ENCODE measurements around the gene GAL3ST2.
"Not testable (repeated sequence)": the region's sequence is repeated elsewhere in the genome, so short reads cannot be mapped to it uniquely, and the experiment has no call there.

GAL3ST2 gene

GRCh38 chr2:241811952-241812729 lies 35.5 kb downstream of the GAL3ST2 start:
- no peaks in the 10 kb centered on the region for H3K9me3 Mint-ChIP-seq
- H3K36me3 Mint-ChIP-seq (ENCODE audit: insufficient read depth), result peaks cover 4% of the 10 kb centered on the region
- no peak overlapping the region for H3K4me3 Mint-ChIP-seq
- H3K27me3 Mint-ChIP-seq, result no peaks in the 10 kb centered on the region
- DNase-seq (ENCODE audit: low spot score in 2 of 2), result no peak
- no peak for ATAC-seq (replicated peaks; ENCODE audit: extremely low read depth, poor library complexity, severe bottlenecking)
- H3K27ac Mint-ChIP-seq (ENCODE audit: low read depth), result no peak overlapping the region
- peaks cover under 1% of the 10 kb centered on the region for H3K4me1 Mint-ChIP-seq

DNA sequence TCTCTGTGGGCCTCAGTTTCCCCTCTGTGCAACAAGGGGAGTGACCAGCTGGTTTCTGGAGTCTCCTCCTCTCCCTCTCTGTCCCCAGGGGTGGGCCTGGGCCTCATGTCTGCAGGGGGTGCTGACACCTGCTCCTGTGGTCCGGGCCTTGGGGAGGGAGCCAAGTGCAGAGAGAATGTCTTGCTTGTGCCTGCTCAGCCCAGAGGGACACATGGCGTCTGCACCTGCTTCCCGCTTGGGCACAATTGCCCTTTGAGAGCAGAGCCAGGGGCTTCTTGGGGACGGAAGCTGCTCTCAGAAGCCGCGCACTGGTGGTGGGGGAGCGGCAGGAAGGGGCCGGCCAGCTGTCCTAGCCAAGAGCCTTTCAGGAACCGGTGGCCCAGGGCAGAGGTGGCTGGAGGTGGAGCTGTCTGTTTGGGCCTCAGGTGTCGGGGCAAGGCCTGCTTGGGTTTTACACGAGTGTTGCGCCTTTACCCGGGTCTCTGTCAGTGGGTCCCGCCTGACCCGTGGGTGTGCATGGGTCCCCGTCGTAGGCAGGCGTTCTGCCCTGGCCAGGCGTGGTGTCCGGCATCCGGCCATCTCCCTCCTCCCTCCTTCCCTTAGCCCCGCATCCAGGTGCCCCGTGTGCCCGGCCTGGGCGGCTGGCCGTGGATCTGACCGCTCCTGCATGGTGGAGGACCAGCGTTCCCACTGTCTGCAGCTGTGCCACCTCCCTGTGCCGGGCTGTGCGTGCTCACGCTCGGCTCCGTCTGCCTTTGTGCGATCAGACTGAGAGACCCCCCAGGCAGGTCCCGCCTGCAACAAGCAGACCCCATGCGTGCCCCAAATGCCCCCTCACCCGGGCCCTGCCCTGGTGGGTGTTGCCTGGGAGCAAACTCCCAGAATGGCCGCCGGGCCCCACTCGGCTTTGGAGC lies 36.4 kb downstream of the GAL3ST2 start:
- Mint-ChIP-seq H3K4me3 (no peak overlapping the region), H3K36me3 (ENCODE audit: insufficient read depth) (peaks cover 4% of the 10 kb centered on the region), H3K27me3 (no peaks in the 10 kb centered on the region), H3K4me1 (peaks cover 7% of the 10 kb centered on the region), H3K9me3 (no peaks in the 10 kb centered on the region), H3K27ac (ENCODE audit: low read depth) (no peak overlapping the region)
- DNase-seq (ENCODE audit: low spot score in 2 of 2) (no peak), ATAC-seq (replicated peaks; ENCODE audit: extremely low read depth, poor library complexity, severe bottlenecking) (no peak)

- no peak for DNase-seq (ENCODE audit: low spot score in 2 of 2)
- H3K36me3 Mint-ChIP-seq (ENCODE audit: insufficient read depth), result peaks cover 4% of the 10 kb centered on the region
- peak; percentile 64 for ATAC-seq (replicated peaks; ENCODE audit: extremely low read depth, poor library complexity, severe bottlenecking)
- no peaks in the 10 kb centered on the region for H3K27me3 Mint-ChIP-seq
- H3K4me1 Mint-ChIP-seq, result peaks cover 7% of the 10 kb centered on the region
- no peak overlapping the region for H3K27ac Mint-ChIP-seq (ENCODE audit: low read depth)
- H3K9me3 Mint-ChIP-seq, result no peaks in the 10 kb centered on the region
- no peak overlapping the region for H3K4me3 Mint-ChIP-seq
Measured at GRCh38 chr2:241813644-241814392, 37.2 kb downstream of the GAL3ST2 start.

- Mint-ChIP-seq H3K4me1 (peaks cover 7% of the 10 kb centered on the region), H3K36me3 (ENCODE audit: insufficient read depth) (peaks cover 4% of the 10 kb centered on the region), H3K27ac (ENCODE audit: low read depth) (no peak overlapping the region), H3K4me3 (no peak overlapping the region), H3K9me3 (no peaks in the 10 kb centered on the region), H3K27me3 (no peaks in the 10 kb centered on the region)
- ATAC-seq (replicated peaks; ENCODE audit: extremely low read depth, poor library complexity, severe bottlenecking), result no peak
- no peak for DNase-seq (ENCODE audit: low spot score in 2 of 2)
Measured at GRCh38 chr2:241814393-241814642, 37.7 kb downstream of the GAL3ST2 start.

- no peak overlapping the region for H3K27ac Mint-ChIP-seq (ENCODE audit: low read depth)
- ATAC-seq (replicated peaks; ENCODE audit: extremely low read depth, poor library complexity, severe bottlenecking) (no peak), DNase-seq (ENCODE audit: low spot score in 2 of 2) (no peak)
- H3K4me1 Mint-ChIP-seq, result peaks cover 7% of the 10 kb centered on the region
- no peaks in the 10 kb centered on the region for H3K27me3 Mint-ChIP-seq
- H3K4me3 Mint-ChIP-seq, result no peak overlapping the region
- no peaks in the 10 kb centered on the region for H3K9me3 Mint-ChIP-seq
- peaks cover 4% of the 10 kb centered on the region for H3K36me3 Mint-ChIP-seq (ENCODE audit: insufficient read depth)
Measured at GRCh38 chr2:241814643-241815476, 38.2 kb downstream of the GAL3ST2 start.

DNA sequence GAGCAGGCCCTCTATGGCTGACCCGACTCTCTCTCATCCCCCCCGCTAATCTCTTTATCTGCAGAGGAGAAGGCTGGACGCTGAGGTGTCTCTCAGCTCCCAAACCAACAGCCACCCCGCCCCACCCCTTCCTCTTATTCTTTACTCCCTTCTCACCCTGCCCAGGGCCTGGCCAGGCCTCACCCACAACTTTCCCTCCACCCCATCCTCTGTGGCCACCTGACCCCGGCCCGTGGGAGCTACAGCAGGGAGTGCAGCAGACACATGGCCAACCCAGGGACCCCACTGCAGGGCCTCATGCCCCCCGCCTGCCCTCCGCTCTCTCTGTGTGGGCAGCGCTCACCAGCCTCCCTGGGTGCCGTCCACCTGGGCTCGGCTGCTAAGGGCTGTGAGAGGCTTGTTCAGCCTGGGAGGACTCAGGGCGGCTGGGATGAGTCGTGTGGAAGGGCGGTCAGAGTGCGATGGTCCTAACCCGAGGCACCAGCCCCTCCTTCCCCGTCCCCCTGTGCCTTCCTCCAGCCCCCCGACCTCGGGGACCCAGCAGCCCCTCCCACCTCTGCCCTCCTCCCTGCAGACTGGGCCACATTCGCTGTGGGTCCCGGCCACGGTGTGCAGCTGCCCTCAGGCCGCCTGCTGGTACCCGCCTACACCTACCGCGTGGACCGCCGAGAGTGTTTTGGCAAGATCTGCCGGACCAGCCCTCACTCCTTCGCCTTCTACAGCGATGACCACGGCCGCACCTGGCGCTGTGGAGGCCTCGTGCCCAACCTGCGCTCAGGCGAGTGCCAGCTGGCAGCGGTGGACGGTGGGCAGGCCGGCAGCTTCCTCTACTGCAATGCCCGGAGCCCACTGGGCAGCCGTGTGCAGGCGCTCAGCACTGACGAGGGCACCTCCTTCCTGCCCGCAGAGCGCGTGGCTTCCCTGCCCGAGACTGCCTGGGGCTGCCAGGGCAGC lies 39.1 kb downstream of the GAL3ST2 start:
- Mint-ChIP-seq H3K27me3 (no peaks in the 10 kb centered on the region), H3K9me3 (no peaks in the 10 kb centered on the region), H3K27ac (ENCODE audit: low read depth) (no peak overlapping the region), H3K4me1 (peaks cover 7% of the 10 kb centered on the region), H3K36me3 (ENCODE audit: insufficient read depth) (peaks cover 4% of the 10 kb centered on the region), H3K4me3 (no peak overlapping the region)
- no peak for DNase-seq (ENCODE audit: low spot score in 2 of 2)
- no peak for ATAC-seq (replicated peaks; ENCODE audit: extremely low read depth, poor library complexity, severe bottlenecking)

GRCh38 chr2:241816431-241817121 lies 40.0 kb downstream of the GAL3ST2 start:
- Mint-ChIP-seq H3K9me3 (no peaks in the 10 kb centered on the region), H3K4me1 (peaks cover 12% of the 10 kb centered on the region), H3K4me3 (no peak overlapping the region), H3K36me3 (ENCODE audit: insufficient read depth) (peaks cover 4% of the 10 kb centered on the region), H3K27me3 (no peaks in the 10 kb centered on the region), H3K27ac (ENCODE audit: low read depth) (no peak overlapping the region)
- DNase-seq (ENCODE audit: low spot score in 2 of 2) (no peak), ATAC-seq (replicated peaks; ENCODE audit: extremely low read depth, poor library complexity, severe bottlenecking) (no peak)

DNA sequence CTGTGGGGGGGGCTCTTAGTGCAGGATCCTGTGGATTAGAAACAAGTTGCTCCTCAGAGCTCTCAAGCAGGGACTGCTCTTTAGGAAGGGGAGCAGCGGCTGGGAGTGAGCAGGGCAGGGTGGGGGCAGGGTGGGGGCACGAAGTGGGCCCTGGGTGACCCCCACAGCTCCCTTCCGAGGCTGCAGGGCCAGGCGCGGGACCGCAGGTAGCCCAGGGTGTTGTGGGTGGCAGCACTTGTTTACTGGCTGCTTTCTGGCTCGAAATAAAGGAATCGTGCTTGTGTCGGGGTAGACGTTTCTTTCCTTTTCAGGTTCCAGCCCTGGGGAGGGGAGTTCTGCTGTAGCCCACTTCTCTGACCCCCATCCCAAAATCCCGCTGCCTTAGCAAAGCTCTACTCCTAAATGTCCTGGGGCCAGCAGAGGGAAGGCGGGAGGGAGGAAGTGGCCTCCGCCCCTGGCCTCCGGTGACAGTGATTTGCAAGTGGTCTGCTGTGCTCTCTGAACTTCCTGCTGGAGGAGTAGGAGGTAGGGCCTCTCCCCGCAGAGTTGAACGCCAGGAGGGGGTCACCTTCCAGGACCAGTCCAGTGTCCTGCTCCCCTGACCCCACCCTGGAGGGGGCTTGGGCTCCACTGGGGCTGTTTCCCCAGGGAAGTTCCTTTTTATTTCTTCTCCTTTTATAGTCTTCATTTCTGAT lies 40.7 kb downstream of the GAL3ST2 start:
- ATAC-seq (replicated peaks; ENCODE audit: extremely low read depth, poor library complexity, severe bottlenecking), result no peak
- no peak for DNase-seq (ENCODE audit: low spot score in 2 of 2)
- no peaks in the 10 kb centered on the region for H3K9me3 Mint-ChIP-seq
- H3K27ac Mint-ChIP-seq (ENCODE audit: low read depth), result peak overlapping the region; percentile 78
- peaks cover 4% of the 10 kb centered on the region for H3K36me3 Mint-ChIP-seq (ENCODE audit: insufficient read depth)
- H3K4me1 Mint-ChIP-seq, result peaks cover 12% of the 10 kb centered on the region
- peak overlapping the region; percentile 53 for H3K4me3 Mint-ChIP-seq
- no peaks in the 10 kb centered on the region for H3K27me3 Mint-ChIP-seq

GRCh38 chr2:241817821-241818215 lies 41.2 kb downstream of the GAL3ST2 start:
- Mint-ChIP-seq H3K4me3 (peak overlapping the region; percentile 53), H3K27ac (ENCODE audit: low read depth) (peak overlapping the region; percentile 78), H3K4me1 (peaks cover 17% of the 10 kb centered on the region)
- not testable (repeated sequence) for H3K9me3 Mint-ChIP-seq; ATAC-seq (replicated peaks; ENCODE audit: extremely low read depth, poor library complexity, severe bottlenecking); H3K27me3 Mint-ChIP-seq; DNase-seq (ENCODE audit: low spot score in 2 of 2); H3K36me3 Mint-ChIP-seq (ENCODE audit: insufficient read depth)

DNA sequence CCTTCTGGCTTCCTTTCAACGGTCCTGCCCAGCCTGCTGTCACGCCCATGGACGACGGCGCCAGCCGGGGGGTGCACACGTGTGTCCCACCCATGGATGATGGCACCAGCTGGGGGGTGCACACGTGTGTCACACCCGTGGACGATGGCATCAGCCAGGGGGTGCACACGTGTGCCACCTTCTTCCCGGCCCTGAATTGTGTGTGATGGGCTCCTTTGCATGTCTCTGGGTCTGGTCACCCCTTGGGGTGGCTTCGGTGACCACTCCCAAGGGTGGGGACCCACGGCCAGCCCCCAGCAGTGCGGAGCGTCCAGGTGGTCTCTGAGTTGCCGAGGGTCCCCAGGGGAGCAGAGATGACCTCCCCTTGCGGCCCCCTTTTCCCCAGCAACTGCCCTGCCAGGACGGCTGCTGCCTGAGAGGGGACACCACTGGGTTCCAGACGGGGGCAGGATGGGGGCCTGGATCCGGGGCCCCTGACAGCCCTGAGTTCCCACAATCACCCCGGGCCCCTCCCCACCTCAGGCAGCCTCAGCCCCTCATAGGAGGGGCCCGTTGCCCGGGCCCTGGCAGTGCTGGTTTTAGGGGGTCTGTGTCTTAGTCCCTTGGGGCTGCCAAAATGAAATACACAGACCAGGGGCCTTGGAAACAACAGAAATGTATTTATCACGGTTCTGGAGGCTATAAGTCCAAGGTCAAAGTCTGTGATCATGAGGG lies 41.8 kb downstream of the GAL3ST2 start:
- H3K27me3 Mint-ChIP-seq, result no peaks in the 10 kb centered on the region
- no peak overlapping the region for H3K4me3 Mint-ChIP-seq
- H3K4me1 Mint-ChIP-seq, result peaks cover 23% of the 10 kb centered on the region
- ATAC-seq (replicated peaks; ENCODE audit: extremely low read depth, poor library complexity, severe bottlenecking) (no peak), DNase-seq (ENCODE audit: low spot score in 2 of 2) (no peak)
- no peak overlapping the region for H3K27ac Mint-ChIP-seq (ENCODE audit: low read depth)
- H3K9me3 Mint-ChIP-seq, result no peaks in the 10 kb centered on the region
- peaks cover 4% of the 10 kb centered on the region for H3K36me3 Mint-ChIP-seq (ENCODE audit: insufficient read depth)
